Activated CD4-positive, alpha-beta T cell treated with anti-CD3 and anti-CD28 coated beads for 24 hours (primary cell): ENCODE results near the gene ZFP92.

ENCODE experiments used
- DNase-seq, 2 donors: peaks; one replicate each; pipeline ENCODE4 v3.0.0-alpha.2; 2020; ENCODE audit warnings: low read depth in 2 of 2

Gene ZFP92

GRCh38 chrX:153438532-153438931 is 27.3 kb downstream of the ZFP92 start:
- no peak for DNase-seq

GRCh38 chrX:153439977-153440376 is 28.7 kb downstream of the ZFP92 start:
- DNase-seq = no peak

DNA sequence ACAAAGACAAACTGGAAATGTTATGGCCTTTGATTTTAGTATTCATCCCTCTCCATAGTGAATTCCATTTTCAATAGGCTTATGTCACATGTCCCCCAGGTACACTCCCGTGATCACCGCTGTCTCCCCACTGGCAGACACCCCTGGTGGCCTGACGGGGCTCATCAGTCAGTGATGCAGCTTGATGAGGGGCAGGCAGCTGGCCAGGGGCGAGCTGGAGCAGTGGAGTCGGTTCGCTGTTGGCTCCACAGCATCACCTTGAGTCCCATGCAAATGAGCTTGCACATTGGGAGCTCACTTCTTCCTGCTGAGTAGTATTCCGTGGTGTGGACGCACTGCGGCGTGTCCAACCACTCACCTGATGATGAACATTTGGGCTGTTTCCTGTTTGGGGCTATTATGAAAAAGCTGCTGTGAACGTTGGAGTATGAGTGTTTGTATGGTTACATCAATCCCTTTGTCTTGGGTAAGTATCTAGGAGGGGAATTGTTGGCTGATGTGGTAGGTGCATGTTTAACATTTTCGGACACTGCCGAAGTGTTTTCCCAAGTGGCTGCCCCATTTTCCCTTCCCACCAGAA is 29.4 kb downstream of the ZFP92 start:
- no peak for DNase-seq

DNA sequence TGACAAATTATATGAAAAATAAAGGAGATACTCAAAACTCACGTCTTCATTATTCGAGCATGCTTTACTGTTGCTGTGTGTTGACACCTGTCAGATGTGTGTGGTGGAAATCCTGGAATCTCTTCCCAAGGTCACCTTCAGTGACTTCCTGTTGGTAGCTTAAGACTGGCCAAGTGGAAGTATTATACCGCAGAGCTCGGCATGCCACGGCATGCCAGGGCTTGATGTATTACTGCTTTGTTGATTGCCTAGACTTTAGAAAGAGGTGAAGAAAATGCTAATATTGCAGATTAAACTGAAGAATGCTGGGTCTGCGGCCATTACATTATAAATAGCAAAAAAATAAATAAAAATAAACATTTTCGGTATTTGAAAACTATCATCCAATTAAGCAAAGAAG is 30.0 kb downstream of the ZFP92 start:
- no peak for DNase-seq

DNA sequence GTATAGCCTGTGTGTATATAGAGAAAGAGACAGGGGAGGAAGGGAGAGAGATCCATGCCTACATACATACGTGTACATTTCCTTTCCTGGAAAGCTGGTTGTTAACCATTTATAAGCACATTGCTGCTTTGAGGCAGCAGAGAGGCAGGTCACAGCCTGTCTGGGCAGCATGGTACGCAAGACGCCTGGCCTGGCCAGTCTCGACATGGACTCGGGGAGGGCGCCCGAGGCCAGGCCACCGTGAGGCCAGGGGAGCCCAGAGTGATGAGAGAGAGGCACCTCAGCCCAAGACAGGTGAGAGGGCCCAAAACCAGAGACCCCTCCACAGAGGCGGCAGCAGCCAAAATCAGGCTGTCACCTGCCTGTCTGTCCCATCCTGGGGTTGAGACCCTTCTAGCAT is 30.7 kb downstream of the ZFP92 start:
- no peak for DNase-seq

GRCh38 chrX:153442463-153442862 is 31.2 kb downstream of the ZFP92 start:
- DNase-seq = no peak

- no peak for DNase-seq
Measured at GRCh38 chrX:153443476-153444332, 32.4 kb downstream of the ZFP92 start.

- no peak for DNase-seq
Measured at GRCh38 chrX:153444333-153445011, 33.2 kb downstream of the ZFP92 start.

- no peak for DNase-seq
Measured at GRCh38 chrX:153445106-153445855, 34.0 kb downstream of the ZFP92 start.

DNA sequence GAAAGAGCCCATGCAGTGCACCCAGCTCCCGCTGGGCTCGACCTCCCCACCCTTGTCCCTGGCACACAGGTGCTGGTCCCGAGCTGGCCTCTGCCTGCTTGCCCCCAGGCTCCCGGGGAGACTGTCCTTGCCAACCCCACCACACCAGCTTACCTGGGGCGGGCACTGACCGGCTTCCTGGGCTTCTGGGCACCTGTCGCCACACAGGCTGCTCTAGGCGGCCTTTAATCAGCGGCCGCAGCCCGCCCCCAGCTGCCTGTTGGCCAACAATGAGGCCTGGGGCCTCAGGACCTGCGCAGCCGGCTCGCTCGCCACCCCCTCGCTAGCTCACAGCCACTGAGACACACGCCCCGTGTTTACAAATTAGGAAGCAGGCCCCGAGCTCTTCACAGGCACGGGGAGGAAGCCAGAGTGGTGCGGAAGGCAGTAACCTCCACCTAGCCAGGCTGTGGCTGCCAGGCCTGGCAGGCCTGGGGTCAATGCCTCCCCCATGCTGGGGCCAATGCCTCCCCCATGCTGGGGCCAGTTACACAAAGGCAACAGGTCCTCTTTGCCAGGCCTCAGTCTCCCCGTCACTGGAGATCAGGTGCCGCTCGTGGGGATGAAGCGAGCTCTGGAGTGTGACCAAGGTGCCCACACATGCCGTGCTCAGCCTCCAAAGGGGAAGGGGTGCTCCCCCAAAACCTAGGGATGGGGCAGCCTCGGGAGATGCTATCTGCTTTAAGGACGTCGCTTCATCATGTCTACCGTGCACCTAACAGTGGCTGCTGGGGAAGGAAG is 34.8 kb downstream of the ZFP92 start, which contains the start of gene TREX2:
Gene TREX2, minus strand, starts transcription at position 201 of the 780 bp plus-strand sequence. CDS start 626 bp downstream, outside the sequence.
- no peak for DNase-seq

- DNase-seq = no peak
Measured at GRCh38 chrX:153446636-153446936, 35.3 kb downstream of the ZFP92 start.

- no peak for DNase-seq
Measured at GRCh38 chrX:153446950-153447580, 35.8 kb downstream of the ZFP92 start.

DNA sequence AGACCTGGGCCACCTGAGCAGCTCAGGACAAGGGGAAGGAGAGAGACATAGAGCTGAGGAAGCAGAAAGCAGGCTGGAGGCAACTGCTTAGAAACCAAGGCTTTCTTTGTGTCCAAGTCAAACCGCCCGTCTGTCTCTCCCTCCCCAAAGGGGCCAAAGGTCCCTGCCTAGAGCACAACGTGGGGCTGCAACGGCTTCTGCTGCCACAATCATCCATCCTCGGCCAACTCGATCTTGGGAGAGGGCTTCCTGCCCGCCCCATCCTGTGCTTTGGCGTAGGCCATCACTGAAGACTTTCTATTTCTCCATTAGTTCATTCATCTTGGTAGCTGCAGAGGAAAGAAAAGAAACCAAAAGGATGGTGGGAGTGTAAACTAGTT is 36.3 kb downstream of the ZFP92 start:
- DNase-seq = no peak

DNA sequence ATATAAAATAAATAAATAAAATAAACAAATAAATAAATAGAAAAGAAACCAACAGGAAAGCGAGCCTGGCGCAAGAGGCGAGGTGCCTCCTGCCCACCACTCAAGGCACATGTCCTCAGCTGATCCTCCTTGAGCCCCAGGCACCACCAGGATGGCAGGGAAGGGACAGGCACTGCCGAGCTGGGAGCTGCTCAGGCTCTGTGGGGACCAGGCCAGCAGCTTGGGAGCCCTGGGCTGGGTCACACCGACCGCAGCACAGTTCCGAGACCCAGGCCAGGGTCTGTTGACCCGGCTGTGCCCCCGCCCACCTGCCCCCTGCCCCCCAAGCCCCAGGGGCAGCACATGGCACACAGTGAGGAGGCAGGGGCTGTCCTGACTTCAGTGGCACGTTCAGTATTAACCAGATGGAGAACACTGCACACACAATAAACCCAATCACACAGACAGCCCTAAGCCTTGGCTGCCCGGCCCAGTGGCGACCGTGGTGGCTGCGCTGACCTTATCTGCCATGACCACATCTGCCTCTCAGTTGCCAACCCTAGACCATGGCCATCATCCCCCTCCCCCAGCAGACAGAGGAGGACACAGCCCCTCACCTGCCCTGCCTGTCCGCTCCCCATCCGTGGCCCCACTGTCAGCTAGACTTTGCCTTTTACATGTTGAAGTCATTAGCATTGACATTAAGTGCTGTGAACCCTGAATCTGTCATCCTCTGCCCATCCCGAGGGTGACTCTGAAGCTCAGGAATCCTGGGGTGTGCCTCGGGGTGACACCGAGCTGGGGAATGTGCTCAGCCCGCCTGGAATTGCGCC is 37.5 kb downstream of the ZFP92 start:
- DNase-seq = no peak

DNA sequence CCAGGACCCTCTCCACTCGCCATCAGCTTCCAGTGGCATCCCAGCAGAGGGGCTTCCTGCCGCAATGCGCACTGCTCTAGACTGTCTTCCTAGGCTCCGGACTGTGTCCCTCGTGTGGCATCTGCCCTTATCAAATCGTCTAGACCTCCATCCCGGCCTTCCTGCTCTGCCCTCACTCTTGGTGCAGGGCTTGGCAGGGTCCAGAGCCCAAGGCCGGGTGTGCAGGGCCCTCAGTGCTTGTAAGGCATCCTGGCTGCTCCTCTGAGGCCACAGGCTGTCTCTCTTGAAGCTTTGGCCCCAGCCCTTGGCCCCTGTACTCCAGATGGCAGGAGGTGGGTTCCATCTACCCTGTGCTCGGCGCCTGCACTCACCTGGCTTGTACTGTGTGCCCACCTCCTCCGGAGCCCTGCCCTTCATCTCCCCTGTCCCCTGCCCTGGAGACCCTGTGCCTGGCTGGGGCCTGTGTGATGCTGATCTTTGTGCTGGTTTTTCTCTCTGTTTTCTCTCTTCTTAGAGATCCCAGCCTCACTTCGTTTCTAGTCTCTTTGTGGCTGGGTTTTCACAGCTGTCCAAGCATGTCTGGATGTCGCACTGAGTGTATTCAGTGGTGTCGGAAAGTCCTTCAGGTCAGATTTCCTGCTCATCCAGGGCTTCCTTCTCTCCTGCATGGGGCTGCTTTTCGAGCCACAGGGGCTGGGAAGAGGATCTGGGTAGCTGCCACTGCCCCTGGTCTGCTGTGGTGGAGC is 38.3 kb downstream of the ZFP92 start:
- no peak for DNase-seq

GRCh38 chrX:153450114-153450948 is 39.1 kb downstream of the ZFP92 start:
- DNase-seq = no peak

- no peak for DNase-seq
Measured at GRCh38 chrX:153450949-153451277, 39.6 kb downstream of the ZFP92 start.

GRCh38 chrX:153454901-153455550 is 43.8 kb downstream of the ZFP92 start:
- DNase-seq = no peak
